ENCODE data around the gene CST11.
"Not testable (repeated sequence)": the region's sequence is repeated elsewhere in the genome, so short reads cannot be mapped to it uniquely, and the experiment has no call there.

CST11 gene, protein sequence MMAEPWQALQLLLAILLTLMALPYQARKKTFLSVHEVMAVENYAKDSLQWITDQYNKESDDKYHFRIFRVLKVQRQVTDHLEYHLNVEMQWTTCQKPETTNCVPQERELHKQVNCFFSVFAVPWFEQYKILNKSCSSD

DNA sequence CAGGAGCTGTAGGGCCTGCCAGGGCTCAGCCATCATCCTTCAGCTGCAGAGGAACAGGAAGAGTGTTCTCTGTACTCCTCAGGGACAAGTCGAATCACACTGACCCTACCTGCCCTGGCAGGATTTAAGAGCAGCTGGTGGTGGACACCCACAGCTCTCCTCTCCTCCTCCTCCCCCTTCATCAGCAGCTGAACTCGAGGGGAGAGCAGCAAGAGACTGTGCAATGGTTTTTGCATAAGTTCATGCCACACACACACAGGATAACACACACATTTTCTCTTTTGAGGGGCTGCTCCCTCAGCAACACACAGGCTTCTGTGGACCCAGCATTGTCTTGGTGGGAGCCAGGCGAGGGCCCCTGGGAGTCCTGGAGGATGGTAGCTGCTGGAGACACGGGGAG, at the start of gene CST11:
Gene CST11, minus strand, starts transcription at position 101 of the 400 bp plus-strand sequence. Its CDS starts 65 bp downstream, at position 36.
- DNase-seq (ENCODE audit: low read depth) = no peak

DNA sequence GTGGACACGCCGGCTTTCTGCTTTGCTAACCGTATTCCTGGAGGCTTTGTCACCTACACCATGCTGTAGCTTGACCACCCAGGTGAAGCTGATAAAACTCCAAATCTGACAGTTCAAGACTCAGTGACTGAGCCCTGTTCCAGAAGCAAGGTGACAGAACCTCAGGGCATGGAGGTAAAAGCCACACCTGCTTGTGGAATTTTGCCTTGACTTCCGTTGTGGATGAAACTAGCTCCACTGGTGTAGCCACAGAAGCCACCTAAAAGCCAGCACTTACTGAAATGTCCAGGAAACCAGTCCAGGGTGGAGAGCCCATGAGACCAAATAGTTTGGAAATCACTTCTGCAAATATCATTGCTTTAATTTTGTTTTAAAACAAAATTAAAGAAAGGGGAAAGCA, 49.2 kb upstream of the CST11 start:
- no peak for DNase-seq (ENCODE audit: low read depth)

DNA sequence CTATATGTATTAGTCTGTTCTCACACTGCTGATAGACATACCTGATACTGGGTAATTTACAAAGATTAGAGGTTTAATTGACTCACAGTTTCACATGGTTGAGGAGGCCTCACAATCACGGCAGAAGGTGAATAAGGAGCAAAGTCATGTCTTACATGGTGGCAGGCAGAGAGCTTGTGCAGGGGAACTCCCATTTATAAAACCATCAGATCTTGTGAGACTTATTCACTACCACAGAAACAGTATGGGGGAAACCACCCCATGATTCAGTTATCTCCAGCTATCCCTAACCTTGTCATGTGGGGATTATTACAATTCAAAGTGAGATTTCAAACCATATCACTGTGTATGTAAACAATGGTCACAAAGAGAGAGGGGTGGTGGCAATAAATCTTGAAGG, 44.9 kb upstream of the CST11 start:
- no peak for DNase-seq (ENCODE audit: low read depth)

DNA sequence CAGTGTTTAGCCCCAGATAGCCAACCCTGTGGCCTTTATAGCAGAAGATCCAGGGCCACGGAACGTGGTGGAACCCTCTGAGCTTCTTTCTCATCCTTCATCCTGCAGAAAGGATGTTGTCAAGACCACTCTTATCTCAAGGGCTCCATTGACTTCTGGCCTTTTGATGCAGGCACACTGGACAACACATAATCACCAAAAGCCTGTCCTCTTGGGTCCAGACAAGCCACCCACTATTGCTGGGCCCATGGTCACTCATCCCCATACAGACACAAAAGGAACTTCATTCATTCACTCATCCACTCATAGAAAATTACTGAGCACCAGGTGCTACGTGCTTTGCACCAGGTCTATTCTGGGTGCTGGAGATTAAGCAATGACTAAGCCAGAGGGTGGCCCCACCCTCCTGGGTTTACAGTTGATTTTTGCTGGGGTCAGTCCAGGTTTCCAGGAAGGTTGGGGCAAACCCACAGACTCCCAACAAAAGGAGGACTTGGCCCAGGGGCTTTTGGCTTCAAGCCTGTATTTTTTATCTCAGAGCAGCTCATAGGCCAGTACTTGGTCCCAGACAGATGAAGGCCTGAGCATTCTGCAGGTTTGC, 40.6 kb upstream of the CST11 start:
- DNase-seq (ENCODE audit: low read depth) = no peak

DNA sequence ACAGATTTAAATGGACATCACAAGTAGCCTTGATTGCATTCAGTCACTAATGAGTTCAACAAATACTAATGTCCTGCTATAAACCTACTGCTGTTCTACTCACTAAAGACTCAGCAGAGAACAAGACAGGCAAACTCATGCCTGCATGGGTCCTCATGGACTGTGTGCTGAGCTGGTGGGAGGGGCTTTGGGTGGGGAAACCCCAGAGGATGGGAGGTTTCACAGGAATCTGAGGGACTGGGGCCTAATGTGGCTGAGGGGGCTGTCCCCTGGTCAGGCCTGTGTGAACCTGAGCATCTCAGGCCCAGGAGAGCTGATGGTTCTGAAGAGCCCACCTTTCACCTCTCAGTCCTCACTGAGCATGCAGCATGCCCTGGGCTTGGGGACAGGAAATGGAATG, 39.6 kb upstream of the CST11 start:
- DNase-seq (ENCODE audit: low read depth) = no peak

DNA sequence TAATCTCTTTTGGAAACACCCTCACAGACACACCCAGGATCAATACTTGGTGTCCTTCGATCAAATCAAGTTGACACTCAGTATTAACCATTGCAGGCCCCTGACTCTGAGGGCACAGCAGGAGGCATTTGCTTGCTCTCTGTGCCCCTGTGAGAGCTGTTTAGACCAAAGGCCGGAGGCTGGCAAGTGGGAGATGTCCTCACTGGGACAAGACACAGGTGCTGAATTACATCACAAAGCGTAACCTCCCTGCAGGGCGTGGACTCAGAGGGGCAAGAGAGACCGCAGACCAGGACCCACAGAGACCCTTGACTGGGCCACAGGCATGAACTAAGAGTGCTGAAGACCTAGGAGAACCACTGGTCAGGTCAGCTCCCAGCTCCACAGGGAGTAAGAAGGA, 38.1 kb upstream of the CST11 start, which contains the start of gene CST8:
Gene CST8, plus strand, starts transcription at position 301 of the 400 bp plus-strand sequence. CDS start 551 bp downstream, outside the sequence.
- DNase-seq (ENCODE audit: low read depth) = no peak

DNA sequence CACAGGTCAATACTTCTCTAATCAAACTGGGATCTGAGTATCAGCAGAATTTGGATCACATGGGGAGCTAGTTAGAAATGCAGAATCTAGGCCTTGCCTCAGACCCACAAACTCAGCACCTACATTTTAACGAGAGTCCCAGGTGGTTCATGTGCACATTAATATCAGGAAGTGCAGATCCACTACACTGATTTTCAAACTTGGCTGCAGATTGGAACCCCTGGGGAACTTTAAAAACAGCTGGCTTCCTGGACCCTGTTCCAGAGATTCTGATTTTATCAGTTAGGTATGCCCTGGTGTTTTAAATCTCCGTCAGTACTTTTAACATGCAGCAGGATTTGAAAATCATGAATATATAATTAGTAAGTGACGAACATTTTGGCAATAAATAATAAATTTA, 36.3 kb upstream of the CST11 start:
- no peak for DNase-seq (ENCODE audit: low read depth)

DNA sequence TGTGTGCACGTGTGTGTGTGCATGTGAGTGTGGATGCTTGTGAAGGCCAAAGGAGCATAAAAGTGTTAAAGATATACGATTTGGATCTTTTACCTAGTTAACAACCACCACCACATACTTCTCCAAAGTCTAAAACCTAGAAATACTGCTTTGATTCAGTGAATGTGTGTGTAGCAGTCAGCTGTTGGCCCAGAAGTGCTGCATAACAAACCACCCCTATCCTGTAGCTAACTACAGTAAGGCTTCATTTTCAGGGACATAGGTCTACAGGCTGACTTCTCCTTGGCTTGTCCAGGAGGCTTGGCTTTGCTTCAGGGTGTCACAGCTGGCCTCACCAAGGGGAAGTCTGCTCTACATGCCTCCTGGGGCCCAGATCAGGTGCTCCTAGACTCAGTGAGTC, 35.8 kb upstream of the CST11 start:
- no peak for DNase-seq (ENCODE audit: low read depth)

DNA sequence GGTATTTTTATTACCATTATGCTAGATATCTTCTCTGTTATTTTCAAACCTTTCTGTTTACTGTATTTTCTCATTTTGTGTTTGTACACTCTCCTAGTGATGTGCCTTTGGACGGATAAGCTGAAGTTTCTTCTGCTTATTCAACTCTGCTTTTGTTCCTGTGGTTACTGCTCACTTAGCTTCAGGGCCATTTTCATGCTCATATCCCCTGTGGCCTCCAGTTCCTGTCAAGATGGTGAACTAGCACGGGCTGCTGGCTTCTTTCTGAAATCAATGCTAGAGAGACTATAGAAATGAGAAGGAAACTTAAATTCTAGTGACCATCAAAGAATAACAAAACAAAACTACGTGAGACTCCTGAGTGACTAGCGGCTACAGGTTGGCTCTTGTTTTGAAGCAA, 31.4 kb upstream of the CST11 start:
- DNase-seq (ENCODE audit: low read depth) = no peak

DNA sequence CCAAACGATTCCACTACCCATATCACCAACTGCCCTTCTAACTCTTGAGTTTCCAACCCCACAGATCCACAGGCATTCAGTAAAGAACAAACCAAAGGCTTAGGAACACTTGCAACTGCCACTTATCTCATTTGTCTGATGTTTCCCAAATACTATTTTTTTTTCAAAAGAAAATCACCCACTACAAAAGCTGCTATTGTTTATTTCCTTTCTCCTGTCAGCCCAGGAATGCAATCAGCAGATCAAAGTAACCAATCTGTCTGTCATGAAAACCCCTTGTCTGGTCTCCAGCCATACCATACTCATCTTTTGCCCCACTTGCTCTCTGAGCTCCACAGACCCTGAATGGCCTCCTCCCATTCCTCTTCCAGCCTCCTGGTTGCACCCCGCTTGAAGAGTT, 29.5 kb upstream of the CST11 start:
- DNase-seq (ENCODE audit: low read depth) = no peak

DNA sequence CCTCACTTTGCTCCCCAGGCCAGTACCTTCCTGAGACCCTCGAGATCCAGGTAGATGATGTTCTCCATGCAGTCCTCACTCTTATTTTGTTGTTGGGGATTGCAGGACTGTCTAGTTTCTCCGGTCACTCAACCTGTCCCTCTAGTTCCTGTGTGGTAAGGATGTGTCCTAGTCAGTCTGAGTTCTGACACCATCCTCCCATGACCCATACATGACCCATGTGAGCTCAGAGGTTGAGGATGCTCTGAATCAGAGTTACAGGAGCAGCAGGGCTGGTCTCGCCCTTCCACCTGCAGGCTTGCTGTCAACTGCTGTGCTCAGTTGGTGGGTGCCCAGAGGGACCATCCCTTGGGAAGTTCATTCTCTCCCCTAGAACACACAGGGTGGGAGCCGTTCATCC, 26.4 kb upstream of the CST11 start:
- DNase-seq (ENCODE audit: low read depth) = no peak

DNA sequence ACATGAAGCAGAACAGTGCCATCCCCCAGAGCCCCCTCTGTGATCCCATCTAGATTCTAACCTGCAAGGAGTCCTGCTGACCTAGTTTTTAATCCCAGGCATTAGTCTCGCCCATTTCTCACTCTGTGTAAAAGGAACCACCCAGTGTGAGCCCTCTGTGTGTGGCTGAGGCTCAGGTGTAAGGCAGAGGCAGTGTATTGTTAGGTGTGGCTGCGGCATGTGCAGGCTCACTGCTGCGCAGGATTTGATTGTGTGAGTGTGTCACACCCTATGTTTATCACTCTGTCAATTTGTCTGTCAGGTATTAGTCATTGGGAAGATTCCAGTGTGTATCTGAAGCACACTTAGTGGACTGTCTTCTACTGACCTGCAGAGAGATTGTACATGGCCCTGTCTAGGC, 24.5 kb upstream of the CST11 start:
- DNase-seq (ENCODE audit: low read depth) = no peak

DNA sequence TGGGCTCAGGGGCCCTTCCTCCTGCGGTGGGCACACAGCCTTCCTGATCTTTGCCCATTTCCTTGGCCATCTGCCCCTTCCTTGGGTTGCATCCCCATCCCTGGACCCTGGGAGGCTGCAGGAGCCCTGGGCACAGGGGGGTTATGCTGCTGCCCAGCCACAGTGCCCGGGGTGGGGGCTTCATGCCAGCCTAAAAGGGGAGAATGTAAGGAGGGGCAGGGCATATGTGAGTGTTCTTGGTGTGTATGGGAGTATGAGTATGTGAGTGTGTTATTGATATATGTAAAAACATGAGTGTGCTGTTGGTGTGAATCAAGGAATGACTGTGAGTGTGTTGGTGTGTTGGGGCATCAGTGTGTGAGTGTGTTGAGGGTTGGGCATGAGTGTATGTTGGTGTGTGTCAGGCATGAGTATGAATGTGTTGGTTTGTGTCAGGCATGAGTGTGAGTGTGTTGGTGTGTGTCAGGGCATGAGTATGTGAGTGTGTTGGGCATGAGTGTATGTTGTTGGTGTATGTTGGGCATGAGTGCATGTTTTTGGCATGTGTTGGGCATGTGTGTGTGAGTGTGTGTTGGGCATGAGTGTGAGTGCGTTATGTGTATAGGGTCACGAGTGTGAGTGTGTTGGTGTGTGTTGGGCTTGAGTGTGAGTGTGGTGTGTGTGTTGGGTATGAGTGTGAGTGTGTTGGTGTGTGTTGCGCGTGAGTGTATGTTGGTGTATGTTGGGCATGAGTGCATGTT, 23.5 kb upstream of the CST11 start:
- no peak for DNase-seq (ENCODE audit: low read depth)

DNA sequence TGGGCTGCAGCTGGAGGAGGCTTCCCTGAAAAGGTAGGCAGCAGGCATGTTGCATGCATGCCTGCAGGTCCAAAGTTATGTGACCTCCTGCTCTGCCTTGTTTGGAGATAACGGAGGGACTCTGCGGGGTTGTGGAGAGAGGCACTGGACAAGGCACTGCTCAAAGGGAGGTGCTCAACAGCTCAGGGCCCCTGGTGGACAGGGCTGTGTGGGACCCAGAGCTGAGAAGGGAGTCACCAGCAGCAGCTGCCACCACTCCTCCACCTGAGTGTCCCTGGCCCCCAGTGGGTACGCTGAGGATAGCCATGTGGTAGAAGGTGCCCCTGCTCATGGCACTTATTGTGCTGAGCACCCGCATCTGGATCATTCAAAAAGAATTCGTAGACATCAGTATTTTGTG, 22.7 kb upstream of the CST11 start:
- DNase-seq (ENCODE audit: low read depth) = no peak

DNA sequence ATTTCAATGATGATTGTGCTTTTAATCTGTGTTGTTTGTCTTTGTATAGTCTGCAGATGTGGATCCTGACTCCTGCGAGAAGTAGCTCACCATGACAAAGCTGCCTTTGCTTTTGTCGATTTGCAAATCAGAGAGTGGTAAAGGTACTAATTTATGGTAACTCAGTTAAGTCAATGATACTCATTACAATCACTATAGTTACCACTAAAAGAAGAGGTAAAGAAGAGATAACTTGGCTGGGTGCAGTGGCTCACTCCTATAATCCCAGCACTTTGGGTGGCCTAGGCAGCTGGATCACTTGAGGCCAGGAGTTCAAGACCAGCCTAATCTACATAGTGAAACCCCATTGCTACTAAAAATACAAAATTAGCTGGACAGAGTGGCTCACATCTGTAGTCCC, 20.6 kb upstream of the CST11 start:
- not testable (repeated sequence) for DNase-seq (ENCODE audit: low read depth)

DNA sequence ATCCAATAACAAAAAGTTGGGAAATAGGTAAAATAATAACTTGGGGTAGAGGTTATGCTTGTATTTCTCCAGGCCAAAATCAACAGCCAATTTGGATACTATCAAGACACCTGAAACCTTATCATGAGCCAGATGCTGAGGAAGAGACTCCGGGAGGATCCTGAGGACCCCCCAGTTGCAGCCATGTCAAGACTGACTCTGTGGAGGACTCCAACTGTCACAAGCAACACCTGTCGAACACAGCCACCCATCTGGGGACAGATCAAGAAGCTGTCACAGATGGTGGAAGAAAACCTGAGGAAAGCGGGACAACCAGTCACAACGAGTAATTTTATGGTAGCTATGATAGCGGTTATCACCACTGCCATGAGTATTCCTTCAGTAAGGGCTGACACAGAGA, 19.6 kb upstream of the CST11 start:
- DNase-seq (ENCODE audit: low read depth) = not testable (repeated sequence)

DNA sequence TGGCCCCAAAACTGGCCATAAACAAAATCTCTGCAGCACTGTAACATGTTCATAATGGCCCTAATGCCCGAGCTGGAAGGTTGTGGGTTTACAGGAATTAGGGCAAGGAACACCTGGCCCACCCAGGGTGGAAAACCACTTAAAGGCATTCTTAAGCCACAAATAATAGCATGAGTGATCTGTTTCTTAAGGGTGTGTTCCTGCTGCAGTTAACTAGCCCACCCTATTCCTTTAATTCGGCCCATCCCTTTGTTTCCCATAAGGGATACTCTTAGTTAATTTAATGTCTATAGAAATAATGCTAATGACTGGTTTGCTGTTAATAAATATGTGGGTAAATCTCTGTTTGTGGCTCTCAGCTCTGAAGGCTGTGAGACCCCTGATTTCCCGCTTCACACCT, 14.3 kb upstream of the CST11 start:
- not testable (repeated sequence) for DNase-seq (ENCODE audit: low read depth)

DNA sequence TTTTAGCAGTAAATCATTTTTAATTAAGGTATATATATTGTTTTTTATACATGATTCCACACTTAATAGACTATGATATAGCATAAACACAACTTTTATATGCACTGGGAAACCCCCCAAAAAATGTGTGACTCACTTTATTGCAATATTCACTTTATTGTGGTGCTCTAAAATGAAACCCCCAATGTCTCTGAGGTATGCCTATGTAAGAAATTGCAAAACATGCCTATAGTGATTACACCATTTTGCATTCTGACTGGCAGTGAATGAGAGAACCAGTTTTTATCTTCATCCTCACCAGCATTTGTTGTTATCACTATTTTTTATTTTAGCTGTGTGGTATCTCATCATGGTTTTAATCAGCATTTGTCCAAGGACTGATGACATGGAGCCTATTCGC, 8.5 kb upstream of the CST11 start:
- no peak for DNase-seq (ENCODE audit: low read depth)

DNA sequence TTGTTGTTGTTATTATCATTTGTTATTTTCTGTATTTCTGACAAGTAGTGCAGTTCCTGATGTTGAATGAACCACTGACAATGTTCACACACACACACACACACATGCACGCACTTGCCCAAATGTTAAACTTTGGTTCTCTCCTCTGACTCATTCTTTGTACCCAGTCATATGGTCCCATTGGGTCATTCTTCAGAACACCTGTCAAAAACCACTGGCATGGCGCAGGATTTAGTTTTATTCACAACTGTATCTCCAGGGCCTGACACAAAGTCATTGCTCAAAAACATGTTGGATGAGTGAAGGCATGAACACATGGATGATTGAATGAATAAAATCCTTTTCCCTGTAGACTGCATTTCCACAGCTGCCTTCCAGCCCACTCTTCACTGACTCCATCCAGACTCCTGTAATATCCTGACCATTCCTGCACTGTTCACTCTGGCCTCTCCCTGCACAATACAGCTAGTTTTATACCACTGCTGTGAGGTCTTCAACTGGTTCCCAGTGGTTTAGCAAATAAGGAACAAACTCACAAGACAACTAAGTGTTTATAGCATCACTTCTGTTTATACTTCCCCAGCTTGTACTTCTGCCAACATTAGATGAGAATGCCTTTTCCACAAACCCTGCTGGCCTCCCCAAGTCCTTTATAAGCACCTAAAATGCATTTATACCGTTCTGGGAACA, 6.9 kb upstream of the CST11 start:
- no peak for DNase-seq (ENCODE audit: low read depth)

DNA sequence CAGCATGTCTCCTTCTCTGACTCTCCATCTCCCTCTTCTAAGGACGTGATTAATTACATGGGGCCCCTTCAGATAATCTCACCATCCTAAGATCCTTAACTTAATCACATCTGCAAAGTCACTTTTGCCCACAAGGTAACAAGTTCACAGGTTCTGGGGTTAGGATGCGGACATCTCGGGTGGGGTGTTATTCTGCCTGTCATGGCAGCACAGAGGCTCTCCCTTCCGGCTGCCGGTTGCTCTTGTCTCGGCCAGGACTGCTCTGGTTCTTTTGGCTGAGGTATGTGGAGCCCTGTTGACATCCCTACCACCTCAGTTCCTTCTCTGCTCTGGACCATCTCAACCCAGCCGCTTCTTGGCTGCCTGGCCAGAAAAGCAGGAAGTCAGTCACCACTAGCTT, 4.2 kb upstream of the CST11 start:
- no peak for DNase-seq (ENCODE audit: low read depth)

DNA sequence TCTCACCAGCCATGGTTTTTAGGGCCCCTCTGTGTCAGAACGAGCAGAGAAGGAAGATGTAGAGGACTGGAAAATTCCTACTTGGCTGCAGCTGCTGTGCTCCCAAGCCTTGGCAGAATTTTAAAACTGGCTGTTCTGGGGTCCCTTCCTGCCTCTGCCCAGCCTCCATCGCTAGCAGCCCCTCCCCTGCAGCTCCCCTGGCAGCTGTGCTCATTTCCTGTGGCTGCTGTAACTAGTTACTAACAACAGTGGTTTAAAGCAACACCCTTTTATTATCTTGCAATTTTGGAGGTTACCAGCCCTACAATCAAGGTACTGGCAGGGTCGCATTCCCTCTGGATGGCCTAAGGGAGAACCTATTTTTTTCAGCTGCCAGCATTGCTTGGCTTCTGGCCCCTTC, 3.7 kb upstream of the CST11 start:
- DNase-seq (ENCODE audit: low read depth) = no peak

DNA sequence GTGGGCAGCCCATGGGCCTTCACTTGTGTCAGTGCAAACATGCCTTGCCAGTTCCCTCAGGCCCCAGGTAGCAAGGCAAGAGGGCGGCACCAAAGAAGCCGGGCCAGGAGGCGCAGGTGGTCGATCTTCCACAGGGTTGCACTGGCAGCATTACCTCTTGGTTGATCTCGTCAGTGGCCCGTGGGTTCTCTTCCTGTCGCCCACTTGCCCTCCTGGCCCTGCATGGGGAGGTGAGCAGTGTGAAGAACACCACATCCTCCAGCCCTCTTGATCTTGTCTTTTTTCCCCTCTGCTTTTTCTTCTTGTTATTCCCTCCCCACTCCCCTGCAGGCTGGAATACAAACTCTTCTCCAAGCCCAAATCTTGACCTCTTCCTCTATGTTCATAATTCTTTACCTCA, 3.0 kb upstream of the CST11 start:
- no peak for DNase-seq (ENCODE audit: low read depth)

DNA sequence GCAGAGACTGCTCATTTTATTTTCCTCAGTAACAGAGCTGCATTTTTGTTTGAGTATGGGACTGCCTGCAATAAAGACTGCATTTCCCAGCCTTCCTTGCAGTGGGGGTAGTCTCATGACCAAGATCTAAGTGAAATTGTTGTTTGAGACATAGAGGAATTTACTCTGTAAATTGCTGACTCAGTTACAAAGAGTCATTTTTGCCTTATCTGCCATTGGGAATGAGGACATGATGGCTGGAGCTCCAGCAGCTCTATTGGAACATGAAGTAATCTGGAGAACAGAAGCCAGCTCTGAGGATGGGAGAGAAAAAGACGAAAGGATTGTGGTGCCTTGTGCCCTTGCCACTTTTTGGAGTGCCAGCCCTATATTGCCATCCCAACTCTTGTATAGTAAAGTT, 2.1 kb upstream of the CST11 start:
- no peak for DNase-seq (ENCODE audit: low read depth)
